OCI-LY1 (cell line): ENCODE data around the gene KRTAP10-9.

Experiments
- CTCF ChIP-seq: fragments of 200-600 bp; sonication (generic), shearing (Covaris generic); IDR thresholded peaks from 2 replicates; pipeline ENCODE4 v1.5.1; 2017; ENCODE audit warnings: mild to moderate bottlenecking, antibody characterized with exemption, low read length, moderate library complexity, mixed read lengths
- EZH2 ChIP-seq: fragments of 200-600 bp; sonication (generic), shearing (Covaris generic); IDR thresholded peaks from 2 replicates; pipeline ENCODE4 v1.8.0; 2017; ENCODE audit warnings: borderline replicate concordance, mixed run types, mild to moderate bottlenecking, antibody characterized with exemption, low read length, moderate library complexity, mixed read lengths

- TF ChIP-seq CTCF (no peak), EZH2 (no peak)
These were observed 45.7 kb upstream of the KRTAP10-9 start for GRCh38 chr21:44581158-44581557.
